GM21529 (cell line): Measurements from ENCODE around the gene PEMT.
"Not testable (repeated sequence)": the region's sequence is repeated elsewhere in the genome, so short reads cannot be mapped to it uniquely, and the experiment has no call there.

Experiments used
- ATAC-seq: cut with Tn5 transposase; IDR thresholded peaks from one replicate; pipeline ENCODE4 v1.9.1; 2021; ENCODE audit not compliant: unreplicated experiment

The PEMT gene, protein sequence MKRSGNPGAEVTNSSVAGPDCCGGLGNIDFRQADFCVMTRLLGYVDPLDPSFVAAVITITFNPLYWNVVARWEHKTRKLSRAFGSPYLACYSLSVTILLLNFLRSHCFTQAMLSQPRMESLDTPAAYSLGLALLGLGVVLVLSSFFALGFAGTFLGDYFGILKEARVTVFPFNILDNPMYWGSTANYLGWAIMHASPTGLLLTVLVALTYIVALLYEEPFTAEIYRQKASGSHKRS

DNA sequence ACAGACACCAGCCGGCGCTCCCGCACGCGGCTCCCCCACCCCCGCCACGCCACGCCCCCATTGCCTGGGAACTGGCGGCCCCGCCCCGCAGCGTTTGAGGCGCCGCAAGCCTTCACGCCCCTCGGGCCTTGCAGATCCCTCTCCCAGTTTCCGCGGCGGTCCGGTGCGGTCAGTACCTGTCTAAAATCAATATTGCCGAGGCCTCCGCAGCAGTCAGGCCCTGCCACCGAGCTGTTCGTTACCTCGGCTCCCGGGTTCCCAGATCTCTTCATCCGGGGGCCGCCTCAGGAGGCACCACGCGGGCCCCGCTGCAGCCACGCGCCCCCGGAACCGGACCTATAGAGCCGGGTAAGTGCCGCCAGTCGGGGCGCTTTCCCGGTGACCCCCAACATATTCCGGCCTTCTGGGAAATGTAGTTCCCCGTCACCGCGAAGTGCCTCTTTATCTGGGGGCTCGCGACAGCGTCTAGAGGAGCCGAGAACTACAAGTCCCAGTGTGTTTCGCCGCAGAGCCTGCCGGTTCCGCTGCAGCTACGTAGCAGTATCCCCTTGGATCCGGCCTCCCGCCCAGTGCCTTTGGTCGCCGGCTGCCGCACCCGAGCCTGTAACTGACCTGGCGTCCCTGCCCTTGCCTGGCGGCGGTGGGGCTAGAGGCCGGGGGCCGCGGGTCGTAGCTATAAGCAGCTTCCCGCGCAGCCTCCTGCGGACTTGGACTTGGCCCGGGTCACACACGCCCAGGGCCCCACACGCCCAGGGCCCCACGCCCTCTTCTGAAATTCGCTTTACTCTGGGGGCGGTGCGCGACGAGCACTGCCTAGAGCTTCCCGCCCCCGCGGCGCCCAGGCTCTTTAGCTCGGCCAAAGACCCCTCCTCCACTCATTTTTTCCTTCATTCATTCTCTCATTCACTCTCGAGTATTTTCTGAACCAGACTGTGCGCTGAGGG, at the start of gene PEMT:
Gene PEMT, minus strand, starts transcription at position 354 of the 944 bp plus-strand sequence. Its CDS starts 82 bp downstream, at position 272.
- ATAC-seq: peak; percentile 93

DNA sequence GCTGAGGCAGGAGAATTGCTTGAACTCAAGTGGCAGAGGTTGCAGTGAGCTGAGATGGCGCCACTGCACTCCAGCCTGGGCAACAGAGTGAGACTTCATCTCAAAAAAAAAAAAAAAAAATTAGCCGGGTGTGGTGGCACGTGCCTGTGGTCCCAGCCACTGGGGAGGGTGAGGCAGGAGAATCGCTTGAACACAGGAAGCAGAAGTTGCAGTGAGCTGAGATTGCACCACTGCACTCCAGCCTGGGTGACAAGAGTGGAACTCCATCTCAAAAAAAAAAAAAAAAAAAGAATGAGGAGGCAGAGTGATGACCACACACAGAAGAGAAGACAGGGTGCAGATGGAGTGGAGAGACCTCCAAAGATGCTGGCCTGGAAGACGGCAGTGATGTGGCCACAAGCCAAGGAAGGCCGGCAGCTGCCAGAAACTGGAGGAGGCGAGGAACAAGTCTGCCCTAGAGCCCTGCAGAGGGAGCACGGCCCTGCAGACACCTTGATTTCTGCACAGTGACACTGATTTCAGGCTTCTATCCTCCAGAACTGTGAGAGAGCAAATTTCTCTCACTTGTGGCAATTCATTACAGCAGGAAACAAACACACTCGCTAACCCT, 48.3 kb upstream of the PEMT start:
- not testable (repeated sequence) for ATAC-seq

DNA sequence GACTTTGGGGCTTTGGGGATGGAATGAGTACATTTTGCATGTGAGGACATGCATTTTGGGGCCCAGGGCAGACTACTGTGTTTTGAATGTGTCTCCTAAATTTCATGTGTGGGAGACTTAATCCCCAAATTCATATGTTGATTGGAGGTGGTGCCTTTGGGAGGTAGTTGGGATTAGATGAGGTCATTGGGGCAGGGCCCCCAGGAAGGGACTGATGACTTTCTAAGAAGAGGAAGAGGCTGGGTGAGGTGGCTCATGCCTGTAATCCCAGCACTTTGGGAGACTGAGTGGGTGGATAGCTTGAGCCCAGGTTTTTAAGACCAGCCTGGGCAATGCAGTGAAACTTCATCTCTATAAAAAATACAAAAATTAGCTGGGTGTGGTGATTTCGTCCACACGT, 47.0 kb upstream of the PEMT start:
- no peak for ATAC-seq

GRCh38 chr17:17636272-17636885, 44.9 kb upstream of the PEMT start:
- no peak for ATAC-seq

DNA sequence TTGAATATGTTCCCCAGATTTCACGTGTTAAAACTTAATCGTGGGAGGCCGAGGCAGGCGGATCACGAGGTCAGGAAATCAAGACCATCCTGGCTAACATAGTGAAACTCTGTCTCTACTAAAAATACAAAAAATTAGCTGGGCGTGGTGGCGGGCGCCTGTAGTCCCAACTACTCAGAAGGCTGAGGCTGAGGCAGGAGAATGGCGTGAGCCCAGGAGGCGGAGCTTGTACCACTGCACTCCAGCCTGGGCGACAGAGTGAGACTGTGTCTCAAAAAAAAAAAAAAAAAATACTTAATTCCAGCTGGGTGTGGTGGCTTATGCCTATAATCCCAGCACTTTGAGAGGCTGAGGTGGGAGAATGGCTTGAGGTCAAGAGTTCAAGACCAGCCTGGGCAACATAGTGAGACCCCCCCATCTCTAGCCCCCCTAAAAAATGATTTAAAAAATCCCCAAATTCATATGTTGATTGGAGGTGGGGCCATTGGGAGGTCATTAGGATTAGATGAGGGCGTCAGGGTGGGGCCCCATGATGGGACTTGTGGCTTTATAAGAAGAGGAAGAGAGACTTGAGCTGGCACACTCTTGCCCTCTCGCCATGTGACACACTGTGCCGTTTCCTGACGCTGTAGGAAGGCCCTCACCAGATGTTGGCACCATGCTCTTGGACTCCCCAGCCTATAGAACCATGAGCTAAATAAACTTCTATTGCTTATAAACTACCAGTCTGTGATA, 44.2 kb upstream of the PEMT start:
- ATAC-seq: not testable (repeated sequence)

DNA sequence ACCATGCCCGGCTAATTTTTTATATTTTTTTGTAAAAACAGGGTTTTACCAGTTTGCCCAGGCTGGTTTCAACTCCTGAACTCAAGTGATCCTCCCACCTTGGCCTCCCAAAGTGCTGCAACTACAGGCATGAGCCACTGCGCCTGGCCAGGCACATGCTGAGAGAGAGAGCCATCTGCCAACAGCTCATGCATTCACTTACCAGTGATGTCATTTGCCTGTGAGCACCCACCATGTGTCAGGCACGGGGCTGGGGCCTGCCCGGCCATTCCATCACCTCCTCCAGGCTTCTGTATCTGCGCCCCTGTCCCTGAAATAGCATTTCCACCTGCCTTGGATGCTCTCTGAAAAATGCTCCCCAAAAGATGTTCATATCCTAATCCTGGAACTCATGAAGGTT, 43.6 kb upstream of the PEMT start:
- ATAC-seq: no peak

DNA sequence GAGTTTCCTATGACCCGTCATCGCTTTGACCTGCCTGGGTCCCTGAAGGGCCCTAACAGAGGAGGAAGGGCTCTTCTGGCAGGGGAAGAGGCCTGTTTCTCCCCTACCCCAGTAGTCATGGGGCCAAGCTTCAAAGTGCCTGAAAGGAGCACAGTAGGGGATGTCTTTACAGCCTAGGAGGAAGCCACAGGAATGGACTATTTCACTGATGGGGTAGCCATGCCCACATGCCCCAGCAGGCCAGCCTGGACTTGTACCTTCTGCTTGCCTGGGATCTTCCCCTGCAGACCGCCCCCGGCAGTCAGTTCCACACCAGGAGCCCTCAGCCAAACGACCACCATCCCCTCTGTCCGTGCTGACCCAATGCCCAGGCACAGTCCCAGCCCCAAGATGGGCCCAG, 41.8 kb upstream of the PEMT start:
- ATAC-seq: no peak

DNA sequence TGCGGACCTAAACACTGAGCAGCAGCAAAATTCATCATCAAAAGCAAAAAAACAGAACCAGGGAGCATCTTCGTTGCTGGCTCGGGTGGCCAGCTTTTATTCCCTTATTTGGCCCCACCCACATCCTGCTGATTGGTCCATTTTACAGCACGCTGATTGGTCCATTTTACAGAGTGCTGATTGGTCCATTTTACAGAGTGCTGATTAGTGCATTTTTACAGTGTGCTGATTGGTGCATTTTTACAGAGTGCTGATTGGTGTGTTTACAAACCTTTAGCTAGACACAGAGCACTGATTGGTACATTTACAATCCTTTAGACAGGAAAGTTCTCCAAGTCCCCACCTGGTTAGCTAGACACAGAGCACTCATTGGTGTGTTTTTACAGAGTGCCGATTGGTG, 41.2 kb upstream of the PEMT start:
- not testable (repeated sequence) for ATAC-seq

GRCh38 chr17:17628388-17629008, 37.0 kb upstream of the PEMT start:
- no peak for ATAC-seq

DNA sequence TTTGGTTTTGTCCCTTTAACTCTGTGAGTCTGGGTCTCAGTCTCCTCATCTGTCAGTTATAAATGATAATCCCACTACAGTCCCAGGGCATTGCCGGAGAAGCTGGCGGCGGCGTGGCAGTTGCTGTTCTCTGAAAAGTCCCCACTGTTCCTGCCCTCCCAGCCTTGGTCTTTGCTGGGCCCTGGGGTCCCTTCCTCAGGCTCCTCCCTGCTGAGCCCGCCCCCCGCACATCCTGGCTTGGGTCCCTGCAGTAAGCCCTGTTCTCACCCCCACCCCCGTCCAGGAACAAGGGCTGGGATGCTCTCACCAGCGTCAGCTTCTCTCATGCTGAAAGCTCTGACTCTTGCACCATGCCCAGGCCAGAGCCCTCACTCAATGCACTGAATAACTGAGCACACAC, 35.3 kb upstream of the PEMT start:
- no peak for ATAC-seq

DNA sequence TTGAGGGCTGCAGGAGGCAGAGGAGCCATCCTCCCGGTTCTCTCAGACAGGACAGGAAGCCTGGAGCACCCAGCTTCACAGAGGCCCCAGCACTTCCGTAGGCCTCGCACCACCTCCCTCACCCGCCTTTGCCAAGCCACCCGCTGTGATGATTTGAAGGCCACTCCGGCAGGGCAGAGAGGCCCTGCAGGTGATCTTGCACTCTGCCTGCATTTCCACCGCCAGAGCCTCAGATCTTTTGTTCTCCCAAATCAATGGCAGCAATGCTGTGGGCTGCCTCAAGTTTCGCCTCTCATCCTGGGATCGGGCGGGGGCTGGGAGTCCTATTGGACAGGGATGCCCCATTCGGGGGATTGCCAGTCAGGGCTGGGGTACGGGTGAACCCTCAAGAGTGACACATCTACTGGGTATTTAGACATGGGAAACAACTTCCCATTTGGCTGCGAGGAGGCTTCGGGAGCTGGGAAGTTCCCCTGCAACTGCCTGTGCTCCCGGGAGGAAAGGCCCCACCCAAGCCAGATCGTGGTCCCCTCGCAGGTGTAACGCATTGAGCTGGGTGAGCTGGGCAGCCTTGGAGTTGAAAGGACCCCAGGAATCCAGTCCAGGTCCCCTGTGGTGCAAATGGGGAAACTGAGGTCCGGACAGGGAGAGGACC, 34.8 kb upstream of the PEMT start:
- no peak for ATAC-seq

DNA sequence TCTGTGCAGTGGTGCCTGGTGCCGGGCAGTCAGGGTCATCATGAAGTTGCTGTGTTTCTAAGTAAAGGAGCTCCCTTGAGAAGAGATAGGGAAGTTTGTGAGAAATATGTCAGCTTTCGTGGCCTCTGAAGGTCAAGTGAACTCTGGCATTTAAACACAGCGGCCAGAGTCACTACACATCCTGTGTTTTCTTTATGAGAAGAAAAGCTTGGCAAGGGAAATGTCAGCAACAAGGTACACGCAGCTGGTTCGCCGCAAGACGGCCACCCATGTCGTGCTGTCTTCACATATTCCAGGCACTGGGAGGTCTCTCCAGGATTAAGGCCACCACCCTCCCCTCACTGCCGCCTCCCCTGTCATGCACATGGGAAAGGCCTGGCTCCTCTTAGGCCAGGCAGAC, 33.2 kb upstream of the PEMT start:
- ATAC-seq: no peak

GRCh38 chr17:17623904-17624303, 32.4 kb upstream of the PEMT start:
- ATAC-seq: no peak

DNA sequence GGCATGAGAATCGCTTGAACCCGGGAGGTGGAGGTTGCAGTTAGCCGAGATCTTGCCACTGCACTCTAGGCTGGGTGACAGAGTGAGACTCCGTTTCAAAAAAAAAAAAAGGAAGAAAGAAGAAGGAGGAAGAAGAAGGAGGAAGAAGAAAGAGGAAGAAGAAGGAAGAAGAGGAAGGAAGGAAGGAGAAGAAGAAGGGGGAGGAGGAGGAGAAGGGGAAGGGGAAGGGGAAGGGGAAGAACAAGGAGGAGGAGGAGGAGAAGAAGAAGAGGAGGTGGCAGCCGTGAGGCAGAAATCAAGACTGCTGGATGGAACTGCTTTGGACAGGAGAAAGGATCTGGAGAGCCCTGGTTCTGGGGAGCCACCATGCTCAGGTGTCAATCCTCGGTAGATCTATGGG, 29.7 kb upstream of the PEMT start:
- no peak for ATAC-seq

- no peak for ATAC-seq
Measured at GRCh38 chr17:17613708-17614114, 22.2 kb upstream of the PEMT start.

DNA sequence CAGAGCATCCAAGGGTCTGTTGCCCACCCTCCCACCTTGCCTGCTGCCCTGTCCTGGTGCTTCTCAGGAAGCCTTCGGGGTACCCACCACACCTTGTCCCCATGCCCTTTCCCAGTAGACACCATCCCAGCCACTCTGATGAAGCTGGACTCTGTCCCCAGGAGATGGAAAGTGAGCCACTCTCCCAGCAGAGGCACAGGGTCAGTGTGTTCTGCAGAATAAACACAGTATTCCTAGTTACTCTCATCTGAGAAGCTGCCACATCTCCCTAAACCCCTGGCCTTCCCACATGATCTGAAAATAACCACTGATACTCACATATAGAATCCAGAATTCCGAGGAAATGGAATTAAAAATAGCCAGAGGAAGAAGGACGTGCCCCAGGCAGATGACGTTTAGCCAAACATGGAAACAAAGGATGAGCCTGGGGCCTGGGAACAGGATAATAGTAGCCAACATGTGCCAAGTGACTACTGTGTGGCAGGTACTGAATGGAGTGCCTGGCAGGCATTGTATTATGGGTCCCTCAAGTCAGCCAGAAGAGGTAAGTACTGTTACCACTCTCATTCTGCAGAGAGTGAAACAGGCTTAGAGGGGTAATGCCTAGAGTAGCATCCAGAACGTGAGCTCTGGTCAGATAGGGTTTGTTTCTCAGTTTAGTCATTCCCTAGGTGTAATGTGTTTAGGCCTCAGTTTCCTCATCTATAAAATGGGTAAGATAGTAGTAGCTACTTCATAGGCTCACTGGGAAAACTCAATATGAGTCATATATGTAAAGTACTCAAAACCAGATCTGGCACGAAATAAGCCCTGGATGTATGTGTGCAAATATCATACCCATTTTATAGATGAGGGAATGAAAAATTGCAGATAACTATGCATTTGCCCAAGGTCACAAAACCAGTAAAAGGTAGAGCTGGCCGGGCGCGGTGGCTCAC, 20.8 kb upstream of the PEMT start:
- ATAC-seq: no peak

GRCh38 chr17:17609121-17609520, 17.6 kb upstream of the PEMT start:
- ATAC-seq: no peak

GRCh38 chr17:17606416-17607000, 15.0 kb upstream of the PEMT start:
- ATAC-seq: no peak
